GM11168 (cell line): Measurements from ENCODE around the gene OBSL1.

ENCODE experiments used
- in situ Hi-C: fragments of 300-500 bp; cut with MboI; formaldehyde crosslinking; loops from one replicate; pipeline ENCODE4 v1.12.0; 2022; ENCODE audit warnings: low sequenced_read_pairs; ENCODE audit not compliant: unreplicated experiment

OBSL1 gene

GRCh38 chr2:219571311-219572236 is at the start of gene OBSL1:
Gene OBSL1, minus strand, starts transcription at chr2:219571539. Its CDS starts 307 bp downstream, at chr2:219571232.
- in situ Hi-C loops, result no loop called here

DNA sequence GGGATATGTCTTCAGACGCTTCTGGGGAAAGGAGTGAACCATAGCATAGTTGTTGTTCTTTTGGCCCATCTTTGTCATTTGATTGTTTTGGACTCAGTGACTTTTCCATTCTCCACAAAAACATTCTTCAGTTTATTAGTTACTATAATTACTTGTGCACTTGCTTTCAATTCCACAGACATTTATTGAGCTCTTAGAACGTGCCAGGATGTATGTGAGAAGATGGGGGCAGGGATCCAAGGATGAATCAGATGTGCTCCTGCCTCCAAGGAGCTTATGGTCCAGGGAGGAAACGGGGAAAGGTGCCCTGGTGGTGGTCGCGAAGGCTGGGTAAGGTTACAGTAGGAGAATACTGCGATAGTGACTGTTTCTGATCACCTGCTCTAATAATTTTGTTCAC is 49.2 kb upstream of the OBSL1 start:
- in situ Hi-C loops, result no loop called here

DNA sequence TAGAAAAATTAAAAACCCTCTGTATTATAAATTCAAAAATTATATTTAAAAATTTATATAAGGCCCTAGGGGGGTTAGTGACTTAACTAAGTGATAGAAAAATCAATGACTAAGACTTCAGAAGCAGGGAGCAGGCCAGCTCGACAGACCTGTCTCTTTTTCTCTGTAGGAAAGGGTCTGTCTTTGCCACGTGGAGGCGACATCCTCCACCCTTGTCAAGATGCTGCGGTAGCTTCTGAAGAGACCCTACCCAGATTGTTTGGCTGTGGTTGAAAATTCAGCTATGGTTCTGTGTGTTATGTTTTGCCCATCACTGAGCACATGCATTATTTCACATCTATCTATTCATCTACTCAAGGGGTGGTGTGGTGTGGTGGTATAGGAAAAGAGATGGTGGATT is 47.9 kb upstream of the OBSL1 start:
- in situ Hi-C loops, result no loop called here

DNA sequence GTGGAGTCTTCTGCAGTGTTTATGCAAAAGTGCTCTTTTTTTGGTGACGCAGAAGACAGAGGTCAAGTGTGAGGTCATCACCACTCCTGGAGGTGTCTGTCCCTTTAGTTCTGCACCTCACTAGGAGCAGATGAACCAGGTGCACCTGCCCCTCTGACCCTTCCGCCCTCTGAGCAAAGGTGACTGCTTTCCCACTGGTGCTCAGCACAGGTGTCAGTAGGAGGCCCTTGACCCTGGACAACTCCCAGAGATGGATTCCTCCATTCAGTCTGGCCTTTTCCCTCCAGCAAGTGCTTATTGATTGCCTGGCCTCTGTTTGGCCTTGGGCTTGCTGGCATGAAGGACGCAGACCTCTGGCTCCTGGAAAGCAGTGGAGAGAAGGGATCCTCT is 47.4 kb upstream of the OBSL1 start:
- in situ Hi-C loops, result no loop called here

DNA sequence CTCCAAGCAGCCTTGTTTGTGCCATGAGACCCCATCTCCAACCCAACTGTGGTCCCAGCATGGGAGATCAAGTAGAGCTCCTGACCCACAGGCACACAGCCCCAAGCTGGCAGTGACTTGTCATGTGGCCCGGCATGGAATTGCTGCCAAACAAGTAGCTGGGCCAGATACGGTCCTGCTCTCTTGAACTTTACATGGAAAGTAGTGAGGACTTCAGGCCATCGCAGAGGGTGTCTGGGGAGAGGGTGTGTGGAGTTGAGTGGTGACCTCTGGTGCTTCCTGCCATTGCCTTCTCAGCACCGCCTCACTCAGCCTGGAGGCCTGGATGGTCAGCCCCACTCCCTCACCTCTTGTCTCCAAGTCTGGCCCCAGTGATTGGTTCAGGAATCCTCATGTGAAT is 45.2 kb upstream of the OBSL1 start:
- in situ Hi-C loops, result no loop called here

- in situ Hi-C loops, result no loop called here
Measured at GRCh38 chr2:219615894-219616293, 44.6 kb upstream of the OBSL1 start.

GRCh38 chr2:219615036-219615435 is 43.7 kb upstream of the OBSL1 start:
- in situ Hi-C loops, result no loop called here

DNA sequence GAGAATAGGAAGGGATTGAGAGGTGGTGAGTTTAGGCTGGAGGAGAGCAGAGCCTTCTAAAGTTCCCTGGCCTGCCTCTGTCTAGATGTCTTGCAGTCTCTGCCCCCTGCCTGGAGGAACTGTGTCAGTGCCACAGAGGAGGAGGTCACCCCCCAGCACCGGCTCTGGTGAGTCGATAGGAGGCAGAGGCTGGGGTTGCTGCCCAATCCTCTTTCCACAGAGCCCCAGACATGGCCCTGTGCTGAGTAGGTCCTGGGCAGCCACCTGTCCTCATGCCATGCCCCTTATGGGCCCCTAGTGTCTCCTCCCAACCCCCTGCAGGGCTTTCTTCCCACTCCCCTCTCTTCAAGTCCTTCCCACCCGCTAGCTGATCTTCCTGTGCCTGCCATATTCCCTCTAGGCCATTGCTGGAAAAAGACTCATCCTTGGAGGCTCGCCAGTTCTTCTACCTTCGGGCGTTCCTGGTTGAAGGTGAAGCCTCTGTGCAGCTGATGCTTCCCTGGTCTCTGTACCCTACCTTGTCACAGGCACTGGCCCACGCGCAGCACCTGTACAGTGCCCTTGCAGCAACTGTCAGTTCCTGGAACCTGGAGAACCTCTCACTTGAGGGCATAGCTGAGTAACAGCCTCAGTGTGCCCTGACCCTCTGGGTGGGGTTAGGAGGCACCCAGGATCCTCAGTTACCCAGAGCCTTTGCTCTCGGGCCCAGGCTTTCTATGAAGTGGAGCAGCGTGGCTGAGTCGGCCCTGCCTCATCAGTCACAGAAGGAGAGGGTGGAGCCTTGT is 42.9 kb upstream of the OBSL1 start:
- in situ Hi-C loops, result no loop called here

DNA sequence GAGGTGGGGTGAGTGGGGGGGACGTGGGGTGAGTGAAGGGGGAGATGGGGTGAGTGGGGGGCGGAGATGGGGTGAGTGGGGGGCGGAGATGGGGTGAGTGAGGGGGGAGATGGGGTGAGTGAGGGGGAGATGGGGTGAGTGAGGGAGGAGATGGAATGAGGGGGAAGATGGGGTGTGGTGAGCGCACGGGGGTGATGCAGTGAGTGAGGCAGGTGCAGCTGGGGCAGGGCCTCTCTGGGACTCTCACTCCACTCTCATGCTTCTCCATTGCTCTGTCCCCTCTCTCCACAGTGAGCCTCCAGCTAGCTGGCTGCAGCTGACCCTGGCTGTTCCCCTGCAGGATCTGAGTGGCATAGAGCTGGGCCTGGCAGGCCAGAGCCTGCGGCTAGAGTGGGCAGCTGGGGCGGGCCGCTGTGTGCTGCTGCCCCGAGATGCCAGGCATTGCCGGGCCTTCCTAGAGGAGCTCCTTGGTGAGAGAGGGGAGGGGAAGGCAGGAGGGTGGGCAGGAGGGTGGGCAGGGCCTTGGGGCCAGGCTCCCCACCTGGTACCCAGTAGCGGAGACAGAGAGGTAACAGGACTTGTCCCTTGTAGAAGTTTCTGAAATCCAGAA is 42.2 kb upstream of the OBSL1 start:
- in situ Hi-C loops, result no loop called here

GRCh38 chr2:219612577-219613286 is 41.4 kb upstream of the OBSL1 start:
- in situ Hi-C loops, result no loop called here

DNA sequence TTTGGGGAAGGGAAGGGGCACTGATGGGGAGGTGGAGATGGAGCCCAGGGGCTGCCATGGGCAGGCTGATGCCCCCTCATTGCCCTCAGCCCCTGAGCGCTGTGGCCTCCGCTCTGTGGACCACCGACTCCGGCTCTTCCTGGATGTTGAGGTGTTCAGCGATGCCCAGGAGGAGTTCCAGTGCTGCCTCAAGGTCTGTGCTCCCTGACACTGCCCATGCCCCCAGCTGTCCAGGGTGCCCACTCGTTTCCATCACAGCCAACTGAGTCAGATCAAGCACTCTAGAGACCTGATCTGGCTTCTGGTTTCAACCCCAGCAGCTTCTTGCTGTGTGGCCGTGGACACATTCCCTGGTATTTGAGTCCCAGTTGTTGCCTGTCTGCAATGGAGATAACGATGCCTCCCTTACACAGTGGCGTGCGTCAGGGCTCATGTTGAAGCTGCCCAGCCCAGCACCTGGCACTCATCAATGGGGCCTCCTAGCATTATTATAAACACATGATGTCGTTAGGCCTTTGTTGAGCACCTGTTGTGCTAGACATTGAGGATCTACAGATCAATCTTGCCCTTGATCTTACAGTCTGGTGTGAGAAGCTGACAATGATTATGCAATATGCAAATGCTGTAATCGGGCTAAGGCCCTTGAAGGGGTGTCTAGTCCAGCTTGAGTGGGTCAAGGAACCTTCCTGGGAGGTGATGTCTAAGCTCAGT is 40.7 kb upstream of the OBSL1 start:
- in situ Hi-C loops, result no loop called here

DNA sequence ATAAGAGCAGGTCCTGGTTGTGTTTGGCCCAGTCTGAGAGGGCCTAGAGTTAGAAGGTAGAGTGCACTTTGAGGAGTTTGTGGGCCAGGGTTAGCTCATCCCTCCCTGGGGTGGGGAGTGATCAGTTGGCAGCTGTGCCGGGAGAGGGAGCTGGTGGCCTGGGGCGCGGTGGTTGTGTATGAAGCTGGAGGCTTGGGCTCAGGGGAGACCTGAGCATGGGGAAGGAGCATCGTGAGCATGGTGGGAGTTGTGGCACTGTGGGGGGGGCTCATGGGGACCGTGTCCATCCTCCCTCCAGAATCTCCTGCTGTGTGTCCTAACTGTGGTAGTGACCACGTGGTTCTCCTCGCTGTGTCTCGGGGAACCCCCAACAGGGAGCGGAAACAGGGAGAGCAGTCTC is 40.0 kb upstream of the OBSL1 start:
- in situ Hi-C loops, result no loop called here

DNA sequence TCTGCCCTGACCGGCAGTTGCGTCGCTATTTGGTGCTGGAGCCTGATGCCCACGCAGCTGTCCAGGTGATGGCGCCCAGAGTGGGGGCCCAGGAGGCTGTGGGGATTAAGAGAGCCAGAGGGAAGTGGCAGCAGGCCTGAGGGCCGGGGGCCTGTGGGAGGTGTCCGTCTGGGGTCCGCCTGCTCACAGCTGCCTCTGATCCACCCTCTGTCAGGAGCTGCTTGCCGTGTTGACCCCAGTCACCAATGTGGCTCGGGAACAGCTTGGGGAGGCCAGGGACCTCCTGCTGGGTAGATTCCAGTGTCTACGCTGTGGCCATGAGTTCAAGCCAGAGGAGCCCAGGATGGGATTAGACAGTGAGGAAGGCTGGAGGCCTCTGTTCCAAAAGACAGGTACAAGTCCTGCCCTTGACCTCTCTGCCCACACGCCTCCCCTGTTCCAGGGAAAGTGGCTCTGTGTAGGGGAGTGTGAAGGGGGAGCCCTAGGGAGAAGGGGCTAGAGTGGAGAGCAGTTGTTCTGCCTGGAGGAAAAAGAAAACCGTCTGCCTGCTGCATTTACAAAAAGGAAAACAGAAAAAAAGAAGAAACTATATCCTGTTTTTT is 37.9 kb upstream of the OBSL1 start:
- in situ Hi-C loops, result no loop called here

- in situ Hi-C loops, result no loop called here
Measured at GRCh38 chr2:219608399-219608964, 37.1 kb upstream of the OBSL1 start.

DNA sequence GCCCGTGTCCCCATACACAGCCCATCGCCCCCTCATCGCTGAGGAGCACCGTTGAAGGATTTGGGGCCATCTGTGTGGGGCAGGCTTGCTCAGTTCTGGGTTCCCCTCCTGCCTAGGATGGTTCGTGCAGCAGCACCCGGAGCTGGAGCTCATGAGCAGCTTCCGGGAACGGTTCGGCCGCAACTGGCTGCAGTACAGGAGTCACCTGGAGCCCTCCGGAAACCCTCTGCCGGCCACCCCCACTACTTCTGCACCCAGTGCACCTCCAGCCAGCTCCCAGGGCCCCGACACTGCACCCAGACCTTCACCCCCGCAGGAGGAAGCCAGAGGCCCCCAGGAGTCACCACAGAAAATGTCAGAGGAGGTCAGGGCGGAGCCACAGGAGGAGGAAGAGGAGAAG is 36.6 kb upstream of the OBSL1 start:
- in situ Hi-C loops, result no loop called here

DNA sequence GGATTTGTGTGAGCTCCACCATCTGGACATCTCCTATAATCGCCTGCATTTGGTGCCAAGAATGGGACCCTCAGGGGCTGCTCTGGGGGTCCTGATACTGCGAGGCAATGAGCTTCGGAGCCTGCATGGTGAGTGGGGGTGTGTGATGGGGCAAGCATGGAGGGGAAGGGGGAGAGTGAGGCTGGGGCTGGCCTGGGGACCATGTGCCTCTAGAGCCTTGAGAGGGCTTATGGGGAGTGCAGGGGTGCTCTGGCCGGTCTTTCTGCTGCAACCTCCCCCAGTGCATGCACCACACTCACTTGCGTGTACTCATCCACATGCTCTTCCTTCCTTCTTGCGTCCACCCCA is 34.2 kb upstream of the OBSL1 start:
- in situ Hi-C loops, result no loop called here

DNA sequence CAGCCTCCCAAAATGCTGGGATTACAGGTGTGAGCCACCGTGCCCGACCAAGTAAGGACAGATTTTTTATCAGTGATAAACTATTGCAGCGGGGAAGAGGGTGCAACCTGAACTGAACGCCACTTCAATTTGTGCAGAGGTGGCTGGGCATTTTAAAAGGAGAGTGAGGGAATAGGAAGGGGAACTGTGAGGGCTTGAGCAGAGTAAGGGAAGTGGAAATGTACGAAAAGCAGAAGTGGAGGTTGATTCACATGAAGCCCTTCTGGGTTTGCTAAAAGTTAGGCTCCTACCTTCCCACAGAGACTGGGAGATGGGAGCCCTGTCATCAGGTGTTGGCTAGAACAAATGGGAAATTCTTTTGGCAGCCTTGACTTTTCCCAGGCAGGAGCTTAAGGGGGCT is 32.4 kb upstream of the OBSL1 start:
- in situ Hi-C loops, result no loop called here

DNA sequence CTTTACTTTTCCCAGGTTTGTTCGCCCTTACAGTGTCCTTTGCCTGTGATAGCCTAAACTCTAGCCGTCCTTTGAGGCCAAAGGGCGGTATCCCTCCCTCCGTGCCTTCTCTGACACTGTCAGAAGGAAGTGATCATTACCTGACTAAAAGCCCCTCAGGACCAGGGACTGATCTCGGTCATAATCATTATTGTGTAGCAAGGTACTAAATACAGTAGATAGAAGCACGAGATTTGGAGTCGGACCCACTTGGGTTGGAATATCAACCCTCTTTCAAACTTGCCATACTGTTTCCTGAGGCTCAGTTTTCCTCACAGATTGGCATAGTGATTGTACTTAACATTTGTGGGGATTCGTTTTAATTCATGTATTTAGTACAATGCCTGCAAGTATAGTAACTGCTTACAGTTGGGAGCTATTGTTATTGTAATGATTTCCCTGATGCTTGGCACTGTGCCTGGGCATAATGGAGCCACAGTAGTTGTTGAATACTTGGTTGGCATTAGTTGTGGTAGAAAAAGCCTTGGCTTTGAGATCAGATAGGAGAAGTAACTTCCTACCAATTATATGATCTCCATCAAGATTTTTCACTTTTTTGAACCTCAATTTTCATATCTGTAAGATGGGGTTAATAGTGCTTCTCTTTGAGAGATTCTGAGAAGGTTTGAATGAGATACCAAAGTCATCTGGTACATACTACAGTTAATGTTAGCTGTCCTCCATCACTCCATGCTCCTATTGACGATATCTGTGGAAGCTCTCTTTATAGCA is 27.2 kb upstream of the OBSL1 start:
- in situ Hi-C loops, result no loop called here
